Thoracic aorta (tissue), 2 donors: ENCODE data around the gene FUT2. TPM values are rescaled to one million over a fixed set of nuclear protein-coding genes. Genes with fewer than 3 reads are reported as not detected.
A peak's percentile ranks its signal among the peaks of the same experiment; 100 is the strongest.

Source experiments
- ATAC-seq: fragments of 150-250 bp; one replicate; pipeline ENCODE4 v1.8.0; 2017; ENCODE audit warnings: low read depth; ENCODE audit not compliant: insufficient number of reproducible peaks, low FRiP score
- DNase-seq: peaks from one replicate; pipeline ENCODE4 v3.0.0-alpha.2; 2020; ENCODE audit warnings: low spot score
- H3K27ac ChIP-seq, 2 donors: fragments of 200-600 bp; sonication (generic); 1 replicate in 1 of 2; 2 replicates in 1 of 2; pipeline ENCODE4 v1.5.1; 2016; ENCODE audit warnings: mild to moderate bottlenecking in 2 of 2, moderate library complexity in 2 of 2
- H3K27me3 ChIP-seq: fragments of 200-600 bp; sonication (generic); replicated peaks from 2 replicates; pipeline ENCODE4 v1.6.0; 2016; ENCODE audit warnings: mild to moderate bottlenecking; ENCODE audit not compliant: insufficient read depth
- H3K36me3 ChIP-seq: fragments of 200-600 bp; sonication (generic); one replicate; pipeline ENCODE4 v1.5.1; 2016
- H3K4me1 ChIP-seq, 2 donors: fragments of 200-600 bp; sonication (generic); 1 replicate in 1 of 2; 2 replicates in 1 of 2; pipeline versions ENCODE4 v1.5.1 to v1.6.0; 2016; ENCODE audit warnings: low read depth in 2 of 2, mild to moderate bottlenecking in 1 of 2; ENCODE audit not compliant: control insufficient read depth in 1 of 2
- H3K4me3 ChIP-seq: fragments of 200-600 bp; sonication (generic); 2 replicates; pipeline ENCODE4 v1.5.1; 2016; ENCODE audit warnings: mild to moderate bottlenecking
- H3K9me3 ChIP-seq: fragments of 200-600 bp; sonication (generic); 2 replicates; pipeline ENCODE4 v1.5.1; 2016
- total RNA-seq, 2 donors: library from RNA; depleted of rRNA; stranded (reverse); fragments of >200 nt; gene quantifications; one replicate each; pipeline versions ENCODE4 v1.1.0 to v1.2.3, GENCODE V29; 2016
- TF ChIP-seq, protein P1 (sequence below): fragments of 200-600 bp; sonication (generic); IDR thresholded peaks from one replicate; pipeline ENCODE4 v1.5.1; 2019; ENCODE audit warnings: antibody characterized with exemption

Gene FUT2
- total RNA-seq, 2 donors from 2014 or later = 2.3 TPM; not detected in 1

DNA sequence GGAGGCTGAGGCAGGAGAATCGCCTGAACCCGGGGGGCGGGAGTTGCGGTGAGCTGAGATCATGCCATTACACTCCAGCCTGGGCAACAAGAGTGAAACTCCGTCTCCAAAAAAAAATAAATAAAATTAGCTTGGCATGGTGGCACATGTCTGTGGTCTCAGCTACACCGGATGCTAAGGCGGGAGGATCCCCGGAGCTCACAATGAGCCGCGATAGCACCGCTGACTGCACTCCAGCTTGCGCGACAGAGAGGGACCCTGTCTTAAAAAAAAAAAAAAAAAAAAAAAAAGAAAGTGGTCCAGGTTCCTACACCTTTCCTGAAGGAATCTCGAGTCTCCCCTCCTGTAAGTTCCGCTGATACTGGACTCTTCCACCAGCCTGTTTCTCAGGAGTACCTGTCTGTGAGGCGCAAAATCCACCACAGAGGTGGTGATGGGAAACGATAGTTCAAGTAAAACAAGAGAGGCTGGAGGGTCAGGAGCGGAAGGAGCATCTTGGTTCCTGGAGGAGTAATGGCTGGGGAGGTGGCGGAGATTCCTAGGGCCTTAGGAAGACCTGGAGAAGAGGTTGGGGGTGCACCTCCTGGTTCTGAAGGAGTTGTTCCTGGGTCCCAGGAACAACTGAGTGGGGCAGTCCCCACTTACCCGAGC, 56.2 kb downstream of the FUT2 start:
- TF ChIP-seq, protein P1, sequence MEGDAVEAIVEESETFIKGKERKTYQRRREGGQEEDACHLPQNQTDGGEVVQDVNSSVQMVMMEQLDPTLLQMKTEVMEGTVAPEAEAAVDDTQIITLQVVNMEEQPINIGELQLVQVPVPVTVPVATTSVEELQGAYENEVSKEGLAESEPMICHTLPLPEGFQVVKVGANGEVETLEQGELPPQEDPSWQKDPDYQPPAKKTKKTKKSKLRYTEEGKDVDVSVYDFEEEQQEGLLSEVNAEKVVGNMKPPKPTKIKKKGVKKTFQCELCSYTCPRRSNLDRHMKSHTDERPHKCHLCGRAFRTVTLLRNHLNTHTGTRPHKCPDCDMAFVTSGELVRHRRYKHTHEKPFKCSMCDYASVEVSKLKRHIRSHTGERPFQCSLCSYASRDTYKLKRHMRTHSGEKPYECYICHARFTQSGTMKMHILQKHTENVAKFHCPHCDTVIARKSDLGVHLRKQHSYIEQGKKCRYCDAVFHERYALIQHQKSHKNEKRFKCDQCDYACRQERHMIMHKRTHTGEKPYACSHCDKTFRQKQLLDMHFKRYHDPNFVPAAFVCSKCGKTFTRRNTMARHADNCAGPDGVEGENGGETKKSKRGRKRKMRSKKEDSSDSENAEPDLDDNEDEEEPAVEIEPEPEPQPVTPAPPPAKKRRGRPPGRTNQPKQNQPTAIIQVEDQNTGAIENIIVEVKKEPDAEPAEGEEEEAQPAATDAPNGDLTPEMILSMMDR = no peak
- H3K27me3 ChIP-seq = no peaks in the 10 kb centered on the region
- DNase-seq = no peak
- H3K4me3 ChIP-seq = peak overlapping the region; percentile 54
- H3K36me3 ChIP-seq = no peaks in the 10 kb centered on the region
- H3K27ac ChIP-seq = no peak overlapping the region
- peaks cover 7 to 12% of the 10 kb centered on the region in 2 donors for H3K4me1 ChIP-seq
- no peaks in the 10 kb centered on the region for H3K9me3 ChIP-seq
- ATAC-seq = no peak

DNA sequence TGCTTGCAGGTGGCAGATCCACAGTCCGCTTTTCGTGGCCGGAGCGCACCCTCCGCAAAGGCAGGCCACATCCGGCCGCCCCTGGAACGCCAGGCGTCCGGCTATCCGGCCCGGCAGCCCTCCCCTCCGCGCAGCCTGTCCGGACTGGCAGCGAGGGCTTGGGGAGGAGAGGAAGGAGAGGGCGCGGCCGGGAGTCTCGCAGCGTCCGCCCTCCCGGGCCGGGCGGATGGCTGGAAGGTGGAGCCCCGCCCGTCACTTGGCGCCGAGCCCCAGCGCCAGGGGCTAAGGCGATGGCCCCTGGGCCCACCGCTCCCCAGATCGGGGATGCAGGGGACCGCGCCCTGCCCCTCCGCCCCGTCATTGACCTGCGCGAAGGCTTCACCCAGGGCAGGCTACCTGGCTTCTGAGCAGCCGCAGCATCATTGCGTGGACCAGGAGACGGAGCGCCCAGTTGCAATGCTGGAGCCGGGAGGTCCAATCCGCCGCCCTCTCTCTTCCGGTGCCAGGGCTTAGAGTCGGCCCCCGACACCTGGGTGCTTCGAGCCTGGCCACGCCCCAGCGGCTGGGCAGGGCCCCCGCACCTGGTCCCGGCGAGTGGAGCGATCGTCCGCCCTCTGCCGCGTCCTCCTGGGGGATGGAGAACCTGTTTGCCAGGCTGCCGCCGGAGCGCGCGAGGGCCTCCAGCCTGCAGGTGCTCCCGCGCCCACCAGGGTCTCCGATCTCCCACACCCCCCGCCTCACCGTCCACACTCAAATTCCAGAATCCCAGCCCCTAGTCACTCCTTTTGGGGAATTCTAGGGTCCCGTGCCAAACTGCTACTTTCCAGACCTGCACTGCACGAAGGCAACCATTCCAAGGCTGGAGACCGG, 57.0 kb downstream of the FUT2 start, which contains the start of gene FUT1:
Gene FUT1, minus strand, starts transcription at position 146 of the 870 bp plus-strand sequence. CDS start 1,360 bp downstream, outside the sequence.
- no peak for ATAC-seq
- no peaks in the 10 kb centered on the region for H3K36me3 ChIP-seq
- H3K4me3 ChIP-seq = peak within 1 kb of the TSS; percentile 54
- TF ChIP-seq, protein P1 = no peak
- DNase-seq = no peak
- H3K27me3 ChIP-seq = no peaks in the 10 kb centered on the region
- no peaks in the 10 kb centered on the region for H3K9me3 ChIP-seq
- H3K27ac ChIP-seq = no peak within 1 kb of the TSS
- H3K4me1 ChIP-seq = peaks cover 7 to 11% of the 10 kb centered on the region in 2 donors

DNA sequence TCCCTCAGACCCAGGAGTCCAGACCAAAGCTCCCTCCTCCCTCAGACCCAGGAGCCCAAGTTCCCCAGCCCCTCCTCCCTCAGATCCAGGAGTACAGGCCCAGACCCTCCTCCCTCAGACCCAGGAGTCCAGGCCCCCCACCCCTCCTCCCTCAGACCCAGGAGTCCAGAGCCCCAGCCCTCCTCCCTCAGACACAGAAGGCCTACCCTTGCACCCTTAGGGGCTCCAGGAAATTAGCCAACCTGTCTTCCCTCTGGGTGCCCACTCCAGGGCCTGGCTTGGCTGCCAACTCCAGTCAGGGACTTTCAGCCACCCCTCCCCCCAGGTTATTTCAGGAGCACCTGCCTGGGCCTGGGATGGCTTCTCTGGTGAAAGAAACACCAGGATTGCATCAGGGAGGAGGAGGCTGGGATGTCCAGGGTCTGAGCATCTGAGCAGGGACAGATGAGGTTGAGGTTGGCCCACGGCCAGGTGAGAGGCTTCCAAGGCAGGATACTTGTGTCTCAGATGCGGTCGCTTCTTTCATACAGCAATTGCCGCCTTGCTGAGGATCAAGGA, 59.4 kb downstream of the FUT2 start, which contains the start of gene FGF21:
Gene FGF21, plus strand, starts transcription at position 441 of the 558 bp plus-strand sequence. CDS start 713 bp downstream, outside the sequence.
- H3K36me3 ChIP-seq = no peaks in the 10 kb centered on the region
- H3K27me3 ChIP-seq = no peaks in the 10 kb centered on the region
- DNase-seq (no peak), ATAC-seq (no peak)
- H3K4me1 ChIP-seq = peaks cover 7 to 11% of the 10 kb centered on the region in 2 donors
- H3K4me3 ChIP-seq = no peak within 1 kb of the TSS
- H3K27ac ChIP-seq = no peak within 1 kb of the TSS
- no peaks in the 10 kb centered on the region for H3K9me3 ChIP-seq
- TF ChIP-seq, protein P1 = no peak

Other genes starting within 250 kb of the FUT2 start
- gene GRWD1, start 250.0 kb upstream of the FUT2 start, total RNA-seq = 10 to 100 TPM; 17.5 to 38.3 TPM
- gene KCNJ14, start 240.4 kb upstream of the FUT2 start, total RNA-seq = 1 to 10 TPM in 1 of 2 donors, under 1 TPM in 1; 0.27 to 1.2 TPM
- gene CYTH2, start 226.6 kb upstream of the FUT2 start, total RNA-seq = 10 to 100 TPM; 50.6 to 79.4 TPM
- 1 to 10 TPM in 1 of 2 donors, under 1 TPM in 1; 0.41 to 4.5 TPM for gene LMTK3, start 184.1 kb upstream of the FUT2 start, total RNA-seq
- not detected for gene SULT2B1, start 143.8 kb upstream of the FUT2 start, total RNA-seq
- gene SPACA4, start 89.2 kb upstream of the FUT2 start, total RNA-seq = not detected
- 1 to 10 TPM in 1 of 2 donors, not detected in 1; 2.0 TPM for gene FAM83E, start 80.9 kb upstream of the FUT2 start, total RNA-seq
- 1,000 to 10,000 TPM; 1,120 to 1,389 TPM for gene RPL18, start 76.8 kb upstream of the FUT2 start, total RNA-seq
- gene SPHK2, start 76.5 kb upstream of the FUT2 start, total RNA-seq = 10 to 100 TPM; 16.2 to 49.0 TPM
- 10 to 100 TPM in 1 of 2 donors, 1 to 10 TPM in 1; 3.9 to 15.0 TPM for gene DBP, start 58.6 kb upstream of the FUT2 start, total RNA-seq
- 1 to 10 TPM; 3.0 to 4.6 TPM for gene CA11, start 49.8 kb upstream of the FUT2 start, total RNA-seq
- 1 to 10 TPM in 1 of 2 donors, under 1 TPM in 1; 0.54 to 2.8 TPM for gene NTN5, start 23.0 kb upstream of the FUT2 start, total RNA-seq
- not detected for gene MAMSTR, start 23.8 kb downstream of the FUT2 start, total RNA-seq
- gene RASIP1, start 44.6 kb downstream of the FUT2 start, total RNA-seq = 10 to 100 TPM; 11.6 to 12.3 TPM
- not detected for gene IZUMO1, start 50.9 kb downstream of the FUT2 start, total RNA-seq
- under 1 TPM; 0.27 to 0.99 TPM for gene FUT1, start 56.7 kb downstream of the FUT2 start, total RNA-seq
- gene FGF21, start 59.6 kb downstream of the FUT2 start, total RNA-seq = not detected
- 10 to 100 TPM; 26.5 to 38.4 TPM for gene BCAT2, start 115.1 kb downstream of the FUT2 start, total RNA-seq
- gene HSD17B14, start 140.5 kb downstream of the FUT2 start, total RNA-seq = 10 to 100 TPM; 10.2 to 16.8 TPM
- 10 to 100 TPM; 45.1 to 45.2 TPM for gene PLEKHA4, start 172.6 kb downstream of the FUT2 start, total RNA-seq
- gene PPP1R15A, start 176.4 kb downstream of the FUT2 start, total RNA-seq = 100 to 1,000 TPM; 108 to 139 TPM
- under 1 TPM; 0.27 to 0.78 TPM for gene TULP2, start 202.8 kb downstream of the FUT2 start, total RNA-seq
- 100 to 1,000 TPM; 415 to 671 TPM for gene NUCB1, start 204.3 kb downstream of the FUT2 start, total RNA-seq
- gene DHDH, start 237.7 kb downstream of the FUT2 start, total RNA-seq = 1 to 10 TPM in 1 of 2 donors, not detected in 1; 3.7 TPM